GDM1 (cell line): ENCODE data around the gene SNAP47.

Source experiments
- DNase-seq: peaks from one replicate; lab custom pipeline; 2025; lab: John Stamatoyannopoulos, UW

The SNAP47 gene

DNA sequence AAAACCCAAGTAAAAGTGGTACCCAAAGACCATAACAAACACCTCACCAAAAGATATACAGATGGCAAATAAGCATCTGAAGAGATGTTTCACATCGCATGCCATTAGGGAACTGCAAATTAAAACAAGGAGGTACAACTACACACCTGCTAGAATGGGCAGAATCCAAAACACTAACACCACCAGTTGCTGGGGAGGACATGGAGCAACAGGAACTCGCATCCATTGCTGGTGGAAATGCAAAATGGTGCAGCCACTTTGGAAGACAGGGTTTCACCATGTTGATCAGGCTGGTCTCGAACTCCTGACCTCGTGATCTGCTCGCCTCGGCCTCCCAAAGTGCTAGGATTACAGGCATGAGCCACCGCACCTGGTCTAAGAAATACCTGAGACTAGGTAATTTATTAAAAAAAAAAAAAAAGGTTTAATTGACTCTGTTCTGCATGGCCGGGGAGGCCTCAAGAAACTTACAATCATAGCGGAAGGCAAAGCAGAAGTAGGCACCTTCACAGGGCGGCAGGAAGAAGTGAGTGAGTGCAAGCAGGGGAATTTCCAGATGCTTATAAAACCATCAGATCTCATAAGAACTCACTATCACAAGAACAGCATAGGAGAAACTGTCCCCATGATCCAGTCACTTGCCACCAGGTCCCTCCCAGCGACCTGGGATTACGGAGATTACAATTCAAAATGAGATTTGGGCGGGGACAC is 50.0 kb downstream of the SNAP47 start:
- DNase-seq, result no peak

DNA sequence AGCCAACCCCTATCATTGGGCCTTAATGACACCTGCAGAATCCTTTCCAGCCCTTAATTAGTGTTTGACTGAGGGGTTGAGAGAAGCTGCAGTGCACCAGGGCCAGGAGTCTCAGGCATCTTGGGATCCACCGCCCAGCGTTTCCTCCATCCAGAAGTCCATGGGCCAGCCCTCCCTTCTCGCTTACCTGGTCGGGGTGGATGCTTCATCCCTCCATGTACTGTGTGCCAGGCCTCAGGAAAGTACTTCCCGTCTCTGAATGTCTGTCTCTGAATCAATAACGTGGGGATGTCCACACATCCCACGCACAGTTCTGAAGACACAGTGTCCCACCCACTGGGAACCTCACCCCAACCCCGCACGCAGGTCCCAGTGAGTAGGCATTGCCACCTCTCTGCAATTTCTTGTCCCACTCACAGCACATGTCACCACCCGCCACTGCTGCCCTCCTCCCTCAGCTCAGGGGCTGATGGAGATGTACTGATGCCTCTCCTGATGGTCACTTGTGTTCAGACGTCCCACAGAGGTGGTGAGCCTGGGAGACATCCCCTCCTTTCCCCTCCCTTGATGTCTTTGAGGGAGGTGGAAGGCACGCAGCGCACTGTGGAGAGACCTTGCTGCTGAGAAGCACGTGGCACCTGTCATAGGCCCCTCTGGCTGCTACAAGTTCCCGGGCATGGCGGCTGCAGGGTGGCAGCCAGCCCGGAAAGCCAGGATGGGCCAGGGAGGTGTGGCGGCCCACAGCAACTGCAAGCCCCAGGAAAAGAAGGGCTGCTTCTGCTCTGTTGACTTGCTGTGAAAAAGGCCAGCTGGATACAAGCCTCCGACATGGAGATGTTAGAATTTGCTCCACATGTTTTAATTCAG is 50.8 kb downstream of the SNAP47 start:
- no peak for DNase-seq

DNA sequence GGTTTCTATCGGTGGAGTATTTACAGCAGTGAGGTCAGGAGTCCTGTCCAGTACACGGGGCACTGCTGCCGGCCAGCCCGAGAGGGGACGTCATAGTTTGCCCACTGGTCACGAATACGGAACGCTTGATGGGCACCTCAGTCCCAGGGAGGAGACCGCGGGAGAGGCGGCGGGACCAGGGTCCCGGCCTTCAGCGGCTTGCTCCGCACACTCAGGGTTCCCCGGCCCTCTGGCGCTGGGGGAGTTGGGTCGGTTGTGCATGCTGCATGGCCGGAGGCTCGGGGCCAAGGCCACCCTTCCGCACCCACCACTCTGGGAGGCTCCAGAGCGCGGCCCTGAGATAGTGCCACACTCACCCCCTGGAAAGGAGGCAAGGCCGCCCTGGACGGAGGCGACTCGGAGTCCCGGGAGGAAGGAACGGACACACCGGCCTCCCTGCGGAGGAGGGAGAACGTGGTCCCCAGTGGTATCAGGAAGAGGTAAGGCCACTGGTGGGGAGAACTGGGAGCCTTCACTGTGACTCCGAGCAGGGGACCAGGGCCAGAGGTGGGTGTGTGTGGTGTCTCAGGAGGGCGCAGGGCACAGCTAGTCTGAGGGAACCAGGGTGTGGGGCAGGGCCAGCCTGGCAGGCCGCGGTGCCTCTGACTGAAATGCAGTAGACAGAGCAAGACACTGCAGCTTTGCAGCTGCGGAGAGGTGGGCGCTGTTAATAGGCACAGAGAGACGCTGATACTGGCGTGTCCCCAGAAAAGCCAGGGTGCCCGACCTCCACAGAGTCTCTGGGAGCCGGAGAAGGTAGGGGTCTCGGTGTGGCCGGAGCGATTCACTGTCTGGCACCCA is 51.7 kb downstream of the SNAP47 start:
- DNase-seq, result no peak

DNA sequence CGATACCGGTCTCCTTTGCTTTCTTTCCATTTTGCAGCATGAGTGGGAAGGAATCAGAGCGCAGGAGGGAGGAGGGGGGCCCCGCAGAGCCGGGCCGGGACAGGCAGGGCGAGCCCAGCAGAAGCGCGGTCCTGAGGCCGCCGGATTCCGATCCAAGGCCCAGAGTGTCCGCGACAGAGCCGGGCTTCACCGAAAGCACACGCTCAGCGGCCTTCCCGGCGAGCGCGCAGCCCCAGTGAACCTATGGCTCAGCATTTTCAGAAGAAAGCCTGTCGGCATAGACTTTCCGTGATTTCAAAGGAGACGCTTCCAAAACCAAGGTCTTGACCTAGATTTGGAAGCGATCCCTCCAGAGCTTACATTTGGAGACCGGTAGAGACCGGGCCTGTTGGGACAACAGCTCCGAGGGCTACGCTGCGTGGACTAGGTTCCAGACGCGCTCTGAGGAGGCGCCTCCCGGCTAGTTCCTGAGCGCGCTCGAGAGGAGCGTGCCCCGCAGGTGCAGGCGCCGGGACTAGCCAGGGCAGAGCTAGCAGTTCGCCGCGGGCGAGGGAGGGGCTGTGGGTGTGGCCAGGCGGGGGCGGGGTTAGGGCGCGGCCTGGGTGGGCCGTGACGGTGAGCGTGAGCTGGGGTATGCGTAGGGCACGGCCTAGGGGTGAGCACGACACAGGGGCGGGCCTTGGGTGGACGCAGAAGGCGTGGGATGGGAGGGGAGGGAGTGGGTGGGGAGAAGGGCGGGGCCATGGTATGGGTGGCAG is 52.5 kb downstream of the SNAP47 start:
- DNase-seq, result peak; percentile 96

DNA sequence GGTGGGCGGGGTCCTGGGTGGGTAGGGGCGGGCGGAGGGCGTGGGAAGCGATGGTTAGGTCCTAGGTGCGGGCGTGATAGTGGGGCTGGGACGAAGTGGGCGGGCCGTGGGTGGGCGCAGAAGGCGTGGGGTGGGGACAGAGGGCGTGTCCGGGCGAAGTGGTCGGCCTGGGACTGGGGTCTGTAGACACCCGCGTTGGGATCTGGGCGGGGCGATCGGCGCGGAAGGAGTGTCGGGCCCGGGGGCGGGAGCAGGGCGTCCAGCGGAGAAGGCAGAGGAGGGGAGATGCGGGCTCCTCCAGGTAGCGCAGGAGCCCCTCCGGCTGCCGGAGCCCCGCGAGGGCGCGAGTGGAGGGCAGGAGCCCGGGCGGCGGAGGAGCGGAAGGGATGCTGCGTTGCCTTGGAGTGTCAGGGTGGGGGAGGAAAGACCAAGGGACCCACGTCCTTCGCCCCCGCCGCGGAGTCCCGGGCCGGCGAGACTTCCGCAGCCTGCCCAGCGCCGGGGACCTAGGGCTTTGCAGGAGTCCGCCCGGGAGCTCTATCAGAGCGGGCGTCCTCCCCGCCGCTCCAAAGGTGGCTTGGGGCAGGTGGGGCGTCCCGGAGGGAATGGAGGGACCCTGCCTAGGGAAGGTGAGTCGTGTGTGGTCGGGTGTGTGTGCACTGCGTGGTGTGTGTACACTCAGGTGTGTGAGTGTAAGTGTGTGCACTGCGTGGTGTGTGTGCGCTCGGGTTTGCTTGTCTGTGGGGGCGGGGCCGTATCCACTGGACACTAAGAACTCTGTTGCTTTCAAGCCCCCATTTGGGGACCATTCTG is 53.2 kb downstream of the SNAP47 start:
- DNase-seq, result no peak

DNA sequence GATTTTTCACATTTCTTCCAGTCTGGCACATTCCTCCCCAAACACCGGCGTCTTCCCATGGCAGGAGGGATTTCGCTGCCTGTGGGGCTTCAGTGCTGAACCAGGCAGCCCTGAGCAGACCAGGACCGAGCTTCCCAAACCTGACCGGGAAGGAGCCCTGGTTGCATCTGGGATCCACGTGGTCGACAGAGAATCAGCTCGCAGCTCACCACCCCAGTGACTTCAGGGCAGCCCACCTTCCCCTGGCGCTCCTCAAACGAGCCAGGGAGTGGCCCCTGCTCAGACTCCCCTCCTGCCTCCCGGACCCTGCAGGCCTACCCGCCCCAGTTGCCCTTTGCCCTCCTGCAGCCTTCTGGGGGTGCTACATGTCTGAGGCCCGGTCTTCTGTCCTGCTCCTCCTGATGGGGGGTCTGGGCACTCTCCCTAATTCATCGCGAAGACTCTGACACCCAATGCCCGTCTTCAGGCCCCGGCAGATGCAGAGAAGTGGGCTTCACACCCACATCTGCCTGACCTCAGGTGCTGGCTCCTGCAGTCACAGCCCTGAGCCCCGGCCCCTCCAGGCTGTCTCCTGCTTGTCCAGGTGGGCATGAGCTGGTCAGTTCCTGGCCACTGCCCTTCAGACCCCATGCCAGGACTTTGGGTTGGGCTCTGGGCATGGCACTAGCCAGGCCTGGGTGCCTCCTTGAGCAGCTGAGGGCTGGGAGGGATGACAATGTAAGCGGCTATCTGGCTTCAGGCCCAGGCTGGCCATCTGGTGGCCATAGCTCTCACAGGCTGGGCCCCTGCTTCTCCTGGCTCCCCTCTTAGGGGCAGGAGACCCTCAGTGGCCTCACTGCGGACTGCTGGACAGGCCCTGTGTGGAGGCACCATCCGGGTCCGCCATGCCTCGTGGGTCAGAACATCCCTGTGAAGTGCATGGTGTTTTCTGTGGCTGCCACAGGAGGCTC is 54.1 kb downstream of the SNAP47 start:
- no peak for DNase-seq

DNA sequence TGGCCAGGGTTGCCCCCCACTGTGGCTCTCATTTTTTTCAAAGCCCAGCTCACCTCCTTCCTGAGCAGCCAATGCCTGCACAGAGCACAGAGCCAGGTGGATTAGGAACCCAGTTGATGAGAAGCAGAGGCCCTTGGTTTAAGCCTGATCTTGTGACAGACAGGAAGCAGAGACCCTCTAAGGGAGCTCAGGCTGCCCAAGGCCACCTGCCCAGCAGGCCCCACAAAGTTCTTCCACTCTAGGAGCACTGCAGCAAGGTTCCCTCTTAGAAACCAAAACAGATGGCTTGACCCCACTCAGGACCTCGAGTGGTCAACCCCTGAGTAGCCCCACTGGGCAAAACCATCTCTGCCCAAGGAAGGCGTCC is 54.8 kb downstream of the SNAP47 start:
- no peak for DNase-seq

DNA sequence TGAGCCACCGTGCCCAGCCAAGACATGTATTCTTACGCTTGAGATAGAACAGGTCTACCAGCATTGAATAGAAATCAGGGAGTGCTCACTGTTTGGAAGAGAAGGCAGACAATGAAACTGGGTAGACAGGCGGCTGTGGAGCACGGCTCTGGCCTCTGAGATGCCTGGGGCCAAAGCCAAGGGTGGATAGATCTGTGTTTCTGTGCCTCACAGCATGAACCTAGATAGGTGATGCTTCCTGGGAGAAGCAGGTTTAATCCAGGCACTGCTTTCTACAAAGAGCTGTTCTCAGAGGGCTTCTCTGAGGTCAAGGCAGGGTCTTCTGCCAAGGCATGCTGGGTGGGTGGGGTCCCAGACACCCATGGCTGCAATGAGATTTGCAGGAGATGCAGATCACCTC is 55.6 kb downstream of the SNAP47 start:
- DNase-seq, result no peak

DNA sequence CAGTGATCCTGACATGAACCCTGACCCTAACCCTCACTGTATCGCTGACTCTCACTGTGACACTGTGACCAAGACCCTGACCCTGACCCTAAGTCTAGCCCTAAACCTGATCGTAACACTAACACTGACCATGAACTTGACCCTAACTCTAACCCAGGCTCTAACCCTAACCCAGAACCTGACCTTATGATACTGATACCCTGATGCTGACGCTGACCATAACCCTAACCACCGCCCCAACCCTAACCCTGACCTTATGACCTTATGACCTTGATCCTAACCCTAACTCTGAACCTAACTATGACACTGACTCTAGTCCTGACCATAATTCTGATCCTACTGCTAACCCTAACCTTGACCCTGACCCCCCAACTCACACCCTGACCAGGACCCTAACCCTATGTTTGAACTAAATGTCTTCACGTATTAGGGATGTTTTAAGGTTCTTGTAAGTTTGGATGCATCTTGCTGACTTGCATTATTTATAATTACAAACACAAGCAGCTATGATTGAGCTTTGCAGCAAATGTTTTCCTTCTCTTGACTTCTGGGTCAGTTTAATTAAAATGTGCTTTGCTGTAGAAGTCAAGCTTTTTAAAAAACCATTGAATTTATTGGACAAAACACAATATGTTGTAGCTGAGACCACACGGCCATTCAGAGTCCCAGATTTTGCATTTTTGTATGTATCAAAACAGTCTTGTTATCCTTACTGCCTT is 56.3 kb downstream of the SNAP47 start:
- DNase-seq, result no peak

DNA sequence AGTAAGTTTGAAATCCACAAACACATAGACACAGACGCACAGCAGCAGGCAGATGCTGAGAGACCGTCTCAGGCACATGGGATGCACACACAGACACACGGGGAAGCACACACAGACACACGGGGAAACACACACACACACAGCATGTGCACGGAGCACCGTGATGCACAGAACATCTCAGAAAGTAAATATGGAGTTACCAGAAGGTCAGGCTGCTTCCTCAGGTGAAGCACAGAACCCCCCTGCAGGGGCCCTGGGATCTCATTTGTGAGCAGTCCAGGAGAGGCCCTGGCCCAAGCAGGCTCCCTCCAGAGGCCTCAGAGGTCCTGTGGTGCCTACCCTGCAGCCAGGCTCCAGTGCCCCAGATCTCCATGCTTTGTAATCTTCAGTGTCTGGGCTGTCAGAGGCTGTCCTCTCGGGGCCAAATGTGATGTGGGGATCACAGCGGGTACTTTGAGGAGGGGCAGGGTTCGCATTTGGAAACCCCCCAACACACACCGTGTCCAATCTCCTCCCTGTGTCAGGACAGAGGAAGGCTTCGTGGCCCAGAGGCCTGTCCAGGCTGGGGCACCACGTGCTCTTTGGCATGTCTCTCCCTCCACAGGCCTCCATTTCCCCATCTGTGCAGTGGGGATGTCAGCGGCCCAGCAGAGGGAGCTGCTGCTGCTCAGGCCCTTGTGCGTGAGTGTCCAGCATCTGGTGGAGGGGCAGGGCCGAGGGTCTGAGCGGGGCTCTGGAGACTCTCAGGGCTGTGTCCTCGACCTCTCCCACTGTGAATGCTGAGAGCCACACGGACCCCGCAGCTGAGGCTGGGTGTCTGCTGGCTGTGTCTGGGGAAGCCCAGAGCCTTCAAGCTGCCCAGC is 57.2 kb downstream of the SNAP47 start:
- no peak for DNase-seq

DNA sequence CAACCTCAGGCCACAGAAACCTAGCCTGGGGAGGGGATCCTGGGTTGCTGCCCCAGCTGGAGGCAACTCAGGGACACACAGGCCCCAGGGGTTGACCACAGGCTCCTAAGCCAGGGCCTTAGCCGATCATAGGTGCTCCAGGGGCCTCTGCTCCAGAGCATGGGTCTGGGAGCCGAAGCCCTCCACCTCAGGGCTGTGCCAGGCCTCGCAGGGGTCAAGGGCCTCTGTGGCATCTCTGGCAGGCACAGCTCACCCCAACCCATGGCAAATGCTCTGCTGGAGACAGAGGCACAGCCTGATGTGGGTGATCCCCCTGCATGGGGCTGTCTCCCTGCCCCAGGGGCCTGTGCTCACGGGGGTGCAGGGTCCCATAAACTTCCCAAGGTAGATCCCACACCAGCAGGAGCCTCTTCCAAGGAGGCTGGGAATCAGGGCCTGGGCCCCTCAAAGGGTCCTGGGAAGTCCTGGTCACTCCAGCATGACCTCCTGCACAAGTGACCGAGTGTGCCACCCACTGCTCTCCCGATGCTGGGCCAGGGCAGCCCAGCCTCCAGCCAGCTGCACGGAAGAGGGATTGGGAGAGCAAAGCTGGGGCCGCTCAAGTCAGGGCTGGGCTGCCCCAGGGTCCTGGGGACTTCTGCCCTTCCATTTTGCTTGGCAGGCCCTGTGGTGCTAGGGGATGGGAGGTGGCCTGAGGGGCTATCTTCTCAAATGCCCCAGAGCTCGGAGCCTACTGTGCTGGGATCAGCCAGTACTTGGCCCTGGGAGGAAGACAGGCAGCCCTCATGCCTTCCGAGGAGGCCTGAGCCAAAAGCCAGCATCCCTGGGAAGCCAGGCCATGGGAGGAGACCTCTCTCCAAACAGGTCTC is 58.1 kb downstream of the SNAP47 start:
- DNase-seq, result no peak

DNA sequence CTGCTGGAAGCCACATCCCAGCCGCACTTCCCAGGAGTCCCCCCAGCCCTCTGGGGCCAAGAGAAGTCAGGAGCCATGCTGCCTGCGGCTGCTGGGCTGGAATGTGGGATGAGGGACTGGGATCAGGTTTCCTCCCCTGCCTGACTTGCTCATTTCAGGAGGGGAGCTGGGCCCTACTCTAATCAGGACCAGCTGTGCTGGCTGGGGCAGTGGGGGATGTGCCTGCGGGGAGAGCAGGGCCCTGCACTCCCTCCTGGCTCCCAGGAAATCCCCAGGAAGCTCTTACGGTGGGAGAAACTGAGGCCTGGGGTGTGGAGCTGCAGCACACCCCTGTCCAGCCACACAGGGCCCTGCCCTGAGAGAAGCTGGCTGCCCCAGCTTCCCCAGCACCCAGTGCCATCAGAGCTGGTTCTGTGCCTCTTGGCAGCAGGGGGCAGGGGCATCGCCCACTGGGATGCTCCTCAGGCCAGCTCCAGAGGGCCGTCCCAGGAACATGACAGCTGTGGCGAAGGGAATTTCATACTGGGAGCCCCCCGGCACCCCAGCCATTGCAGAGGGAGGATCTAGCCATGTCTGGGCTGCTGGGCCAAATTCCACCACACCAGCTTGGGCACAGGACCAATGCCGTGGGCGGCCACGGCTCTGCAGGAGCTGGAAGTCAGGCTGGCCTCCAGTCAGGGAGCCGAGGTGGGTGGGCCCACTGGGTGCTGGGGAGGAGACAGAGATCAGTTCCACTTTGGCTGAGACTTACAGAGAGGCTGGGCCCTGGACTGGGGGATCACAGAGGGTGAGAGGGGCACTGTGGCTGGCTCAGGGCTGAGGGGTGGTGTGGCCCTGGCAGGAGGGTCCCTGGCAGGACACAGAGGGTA is 58.9 kb downstream of the SNAP47 start:
- DNase-seq, result no peak

DNA sequence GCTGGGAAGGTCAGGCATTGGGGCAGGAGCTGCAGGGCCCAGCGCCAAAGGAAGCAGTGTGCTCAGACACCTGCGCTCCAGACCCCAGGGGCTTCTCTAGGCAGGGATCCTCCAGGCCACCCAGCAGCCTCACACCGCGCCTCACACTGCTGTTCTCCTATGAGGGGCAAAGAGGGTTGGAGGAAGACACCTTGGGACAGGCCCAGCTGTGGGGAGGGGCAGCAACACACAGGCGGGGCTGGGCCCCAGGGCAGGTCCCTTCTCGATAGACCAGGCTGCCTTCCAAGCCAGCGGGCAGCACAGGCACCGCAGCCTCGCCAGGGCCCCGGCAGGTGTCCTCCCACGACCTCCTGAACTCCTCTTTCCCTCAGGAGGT is 59.6 kb downstream of the SNAP47 start:
- no peak for DNase-seq

DNA sequence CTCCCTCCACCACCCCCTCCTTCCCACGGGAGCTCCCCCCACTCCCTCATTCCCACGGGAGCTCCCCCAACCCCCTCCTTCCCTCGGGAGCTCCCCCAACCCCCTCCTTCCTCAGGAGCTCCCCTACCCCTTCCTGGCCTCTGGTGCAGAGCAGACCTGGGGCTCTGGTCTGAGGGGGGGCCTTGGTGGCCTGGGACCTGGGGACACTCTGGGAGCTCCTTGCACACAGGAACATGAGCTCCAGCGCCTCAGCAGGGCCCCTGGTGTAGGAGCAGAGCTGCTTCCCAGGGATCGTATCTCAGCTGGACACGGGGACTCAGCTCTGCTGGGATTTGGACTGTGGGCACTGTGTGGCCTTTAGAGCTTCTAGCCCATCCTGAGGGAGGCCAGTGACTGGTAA is 60.5 kb downstream of the SNAP47 start:
- no peak for DNase-seq

DNA sequence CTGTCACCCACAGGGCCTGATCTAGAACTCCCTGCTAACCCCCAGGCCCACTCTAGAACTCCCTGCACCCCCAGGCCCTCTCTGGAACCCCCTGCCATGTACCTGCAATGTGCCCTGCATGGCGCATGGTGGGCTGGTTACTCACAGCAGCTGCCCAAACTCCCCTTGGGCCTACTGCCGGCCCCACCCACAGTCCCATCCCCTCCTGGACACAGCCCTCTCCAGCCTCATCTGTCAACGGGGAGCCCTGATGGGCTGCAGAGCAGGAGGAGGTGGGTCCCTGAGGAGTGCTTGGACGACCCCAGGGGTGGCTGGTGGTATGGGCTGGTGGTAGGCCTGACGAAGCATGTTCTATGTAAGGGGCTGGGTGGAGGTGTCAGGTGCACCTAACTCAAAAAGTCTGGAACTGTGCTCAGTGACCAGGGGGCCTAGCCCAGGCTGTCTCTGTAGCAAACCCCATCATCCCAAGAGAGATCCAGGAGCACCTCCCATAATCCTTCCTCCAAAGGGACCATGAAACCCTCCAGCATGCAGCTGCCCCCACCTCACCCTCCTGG is 61.2 kb downstream of the SNAP47 start:
- no peak for DNase-seq

DNA sequence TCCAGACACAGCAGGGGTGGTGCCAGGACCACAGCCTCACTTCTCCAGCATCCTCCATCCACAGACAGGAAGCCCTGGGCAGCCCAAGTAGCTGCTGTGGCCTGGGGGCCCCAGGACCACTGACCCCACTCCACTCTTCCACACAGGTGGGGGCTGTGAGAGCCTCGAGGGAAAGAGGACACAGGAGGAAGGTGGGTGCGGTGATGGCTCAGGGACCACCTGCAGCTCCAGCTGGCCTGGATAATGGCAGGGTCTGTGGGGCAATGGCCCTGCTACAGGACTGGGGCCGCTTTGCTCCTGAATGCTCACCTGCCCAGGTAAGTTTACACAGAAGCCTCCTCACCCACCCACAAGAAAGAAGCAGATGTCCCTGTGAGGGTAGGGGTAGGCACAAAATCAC is 61.9 kb downstream of the SNAP47 start:
- DNase-seq, result no peak
